Measurements from ENCODE around the gene SLC17A9.
A peak's percentile ranks its signal among the peaks of the same experiment; 100 is the strongest.

SLC17A9 gene

GRCh38 chr20:62983210-62983609 lies 30.7 kb downstream of the SLC17A9 start:
- no peak for DNase-seq

- DNase-seq = peak; percentile 48
These were observed 32.3 kb downstream of the SLC17A9 start for GRCh38 chr20:62984666-62985443.

- DNase-seq = no peak
These were observed 32.9 kb downstream of the SLC17A9 start for GRCh38 chr20:62985444-62985778.

GRCh38 chr20:62986257-62986800 lies 33.8 kb downstream of the SLC17A9 start:
- DNase-seq = no peak

GRCh38 chr20:62987114-62987513 lies 34.6 kb downstream of the SLC17A9 start:
- DNase-seq = no peak

- DNase-seq = no peak
These were observed 36.7 kb downstream of the SLC17A9 start for GRCh38 chr20:62989201-62989601.

- DNase-seq = no peak
These were observed 37.9 kb downstream of the SLC17A9 start for GRCh38 chr20:62990306-62990825.

GRCh38 chr20:62991196-62991807 lies 38.8 kb downstream of the SLC17A9 start:
- DNase-seq = no peak

GRCh38 chr20:62991863-62992262 lies 39.4 kb downstream of the SLC17A9 start:
- no peak for DNase-seq

- DNase-seq = no peak
These were observed 41.5 kb downstream of the SLC17A9 start for GRCh38 chr20:62993856-62994494.

- DNase-seq = no peak
These were observed 42.4 kb downstream of the SLC17A9 start for GRCh38 chr20:62994869-62995281.

GRCh38 chr20:62995481-62995880 lies 43.0 kb downstream of the SLC17A9 start:
- no peak for DNase-seq

- no peak for DNase-seq
These were observed 43.5 kb downstream of the SLC17A9 start for GRCh38 chr20:62995898-62996595.

- DNase-seq = no peak
These were observed 44.1 kb downstream of the SLC17A9 start for GRCh38 chr20:62996596-62996982.

GRCh38 chr20:62997417-62998035 lies 45.0 kb downstream of the SLC17A9 start:
- DNase-seq = no peak

- DNase-seq = no peak
These were observed 45.9 kb downstream of the SLC17A9 start for GRCh38 chr20:62998449-62998848.

GRCh38 chr20:62999580-62999979 lies 47.1 kb downstream of the SLC17A9 start:
- no peak for DNase-seq

- no peak for DNase-seq
These were observed 47.5 kb downstream of the SLC17A9 start for GRCh38 chr20:63000036-63000435.

GRCh38 chr20:63000958-63001357 lies 48.4 kb downstream of the SLC17A9 start:
- no peak for DNase-seq

- no peak for DNase-seq
These were observed 50.0 kb downstream of the SLC17A9 start for GRCh38 chr20:63002511-63002910.

GRCh38 chr20:63003546-63003945 lies 51.0 kb downstream of the SLC17A9 start:
- no peak for DNase-seq

- DNase-seq = no peak
These were observed 52.3 kb downstream of the SLC17A9 start for GRCh38 chr20:63004607-63005364.

All from NCI-H1092 treated with DMSO at 0.1 percent for 48 hours (cell line).